Caco-2 (cell line): ENCODE data around the gene SLC38A6. TPM values are rescaled to one million over a fixed set of nuclear protein-coding genes. Genes with fewer than 3 reads are reported as not detected.

Experiments used
- BruUV-seq: library from RNA; stranded (reverse); fragments of 400-500 nt; replicated peaks from 2 replicates; lab custom pipeline; 2021; lab: Mats Ljungman, UMichigan
- CTCF ChIA-PET: fragments of 300-600 bp; sonication (Branson Sonifier 250); formaldehyde crosslinking; loops from one replicate; lab custom pipeline; 2022; ENCODE audit warnings: antibody characterized with exemption; lab: Charles Lee
- POLR2A ChIA-PET: fragments of 300-600 bp; sonication (Branson Sonifier 250); formaldehyde crosslinking; loops from one replicate; lab custom pipeline; 2022; ENCODE audit warnings: antibody characterized with exemption; lab: Charles Lee
- DNase-seq, 2 experiments: peaks; one replicate each; pipeline versions ENCODE4 v3.0.0 to v3.0.0-alpha.2; 2020 to 2022
- H3K27me3 ChIP-seq: replicated peaks from 2 replicates; pipeline ENCODE4 v1.6.0; 2011; ENCODE audit warnings: low read length; ENCODE audit not compliant: control insufficient read depth, insufficient read depth
- H3K36me3 ChIP-seq: 2 replicates; pipeline ENCODE4 v1.5.1; 2011; ENCODE audit warnings: low read length; ENCODE audit not compliant: control insufficient read depth, insufficient read depth
- H3K4me1 ChIP-seq: fragments of 250-450 bp; sonication (Bioruptor Pico); 2 replicates; pipeline ENCODE4 v1.5.1; 2020; ENCODE audit warnings: mild to moderate bottlenecking
- H3K4me3 ChIP-seq: 2 replicates; pipeline ENCODE4 v1.5.1; 2011; ENCODE audit warnings: low read depth, mild to moderate bottlenecking, control low read depth, low read length
- H3K9me3 ChIP-seq: fragments of 250-450 bp; sonication (Bioruptor Pico); 2 replicates; pipeline ENCODE4 v1.5.1; 2020; ENCODE audit warnings: mild to moderate bottlenecking, moderate library complexity
- H3K27ac Mint-ChIP-seq: one replicate; pipeline ENCODE4 v1.8.0; 2022; ENCODE audit warnings: mixed read lengths; ENCODE audit not compliant: unreplicated experiment
- H3K27me3 Mint-ChIP-seq: one replicate; pipeline ENCODE4 v1.8.0; 2022; ENCODE audit warnings: mixed read lengths; ENCODE audit not compliant: insufficient read depth, unreplicated experiment
- H3K36me3 Mint-ChIP-seq: one replicate; pipeline ENCODE4 v1.8.0; 2022; ENCODE audit warnings: mild to moderate bottlenecking, mixed read lengths; ENCODE audit not compliant: insufficient read depth, unreplicated experiment
- H3K4me1 Mint-ChIP-seq: one replicate; pipeline ENCODE4 v1.8.0; 2022; ENCODE audit warnings: low read depth, mixed read lengths; ENCODE audit not compliant: unreplicated experiment
- H3K4me3 Mint-ChIP-seq: one replicate; pipeline ENCODE4 v1.8.0; 2022; ENCODE audit warnings: mild to moderate bottlenecking, moderate library complexity, mixed read lengths; ENCODE audit not compliant: unreplicated experiment
- H3K9me3 Mint-ChIP-seq: one replicate; pipeline ENCODE4 v1.8.0; 2022; ENCODE audit warnings: mixed read lengths; ENCODE audit not compliant: unreplicated experiment
- CTCF ChIP-seq, 2 experiments: fragments of 200-600 bp in 1 of 2; IDR thresholded peaks; 1 replicate in 1 of 2; 2 replicates in 1 of 2; pipeline versions ENCODE4 v1.5.1 to v1.8.0; 2011 to 2022; ENCODE audit warnings: antibody characterized with exemption in 1 of 2, control low read depth in 1 of 2, inconsistent platforms in 1 of 2, low read depth in 1 of 2, low read length in 1 of 2, mild to moderate bottlenecking in 1 of 2, moderate library complexity in 1 of 2; ENCODE audit not compliant: insufficient read depth in 1 of 2, severe bottlenecking in 1 of 2, unreplicated experiment in 1 of 2
- intact Hi-C: fragments of 100-400 bp; cut with micrococcal nuclease; formaldehyde crosslinking; loops from one replicate; pipeline ENCODE4 v1.10.0; 2022; ENCODE audit not compliant: unreplicated experiment
- total RNA-seq: library from RNA; stranded (reverse); gene quantifications from 2 replicates; pipeline ENCODE4 v1.2.3, GENCODE V29; 2022

Gene SLC38A6
- total RNA-seq, 1 experiment from 2014 or later, result 11.5 TPM

- H3K36me3 ChIP-seq, result no peaks in the 10 kb centered on the region
- intact Hi-C loops, result no loop called here
- H3K4me1 ChIP-seq, result no peaks in the 10 kb centered on the region
- CTCF ChIA-PET, result no interaction called here
- no peak overlapping the region for H3K4me3 Mint-ChIP-seq
- no peak for TF ChIP-seq CTCF (IDR thresholded peaks at IDR 0.05; ENCODE audit: insufficient read depth in 1 of 2, low read depth in 1 of 2, low read length in 1 of 2, severe bottlenecking in 1 of 2, unreplicated experiment in 1 of 2)
- no peaks in the 10 kb centered on the region for H3K36me3 Mint-ChIP-seq
- no peaks in the 10 kb centered on the region for H3K27me3 ChIP-seq
- H3K9me3 Mint-ChIP-seq, result peaks cover 14% of the 10 kb centered on the region
- no peaks in the 10 kb centered on the region for H3K9me3 ChIP-seq
- POLR2A ChIA-PET, result no interaction called here
- H3K4me1 Mint-ChIP-seq, result no peaks in the 10 kb centered on the region
- no peaks in the 10 kb centered on the region for H3K27me3 Mint-ChIP-seq
- H3K4me3 ChIP-seq, result no peak overlapping the region
- H3K27ac Mint-ChIP-seq, result no peak overlapping the region
- BruUV-seq, result no TSS peak
- no peak for DNase-seq
These were observed 70.0 kb downstream of the SLC38A6 start for GRCh38 chr14:61051051-61051450.

- Histone ChIP-seq H3K4me3 (no peak overlapping the region), H3K4me1 (no peaks in the 10 kb centered on the region), H3K9me3 (no peaks in the 10 kb centered on the region), H3K27me3 (no peaks in the 10 kb centered on the region), H3K36me3 (no peaks in the 10 kb centered on the region)
- ChIA-PET POLR2A (no interaction called here), CTCF (no interaction called here)
- Mint-ChIP-seq H3K27me3 (no peaks in the 10 kb centered on the region), H3K36me3 (no peaks in the 10 kb centered on the region), H3K4me1 (no peaks in the 10 kb centered on the region), H3K4me3 (no peak overlapping the region), H3K27ac (no peak overlapping the region), H3K9me3 (peaks cover 14% of the 10 kb centered on the region)
- DNase-seq, result no peak
- TF ChIP-seq CTCF (IDR thresholded peaks at IDR 0.05; ENCODE audit: insufficient read depth in 1 of 2, low read depth in 1 of 2, low read length in 1 of 2, severe bottlenecking in 1 of 2, unreplicated experiment in 1 of 2), result no peak
- intact Hi-C loops, result no loop called here
- no TSS peak for BruUV-seq
These were observed 70.6 kb downstream of the SLC38A6 start for GRCh38 chr14:61051621-61052020.

- Histone ChIP-seq H3K27me3 (no peaks in the 10 kb centered on the region), H3K4me1 (no peaks in the 10 kb centered on the region), H3K36me3 (no peaks in the 10 kb centered on the region), H3K9me3 (no peaks in the 10 kb centered on the region), H3K4me3 (no peak overlapping the region)
- DNase-seq, result no peak
- no TSS peak for BruUV-seq
- TF ChIP-seq CTCF (IDR thresholded peaks at IDR 0.05; ENCODE audit: insufficient read depth in 1 of 2, low read depth in 1 of 2, low read length in 1 of 2, severe bottlenecking in 1 of 2, unreplicated experiment in 1 of 2), result no peak
- no peaks in the 10 kb centered on the region for H3K27me3 Mint-ChIP-seq
- H3K27ac Mint-ChIP-seq, result no peak overlapping the region
- H3K4me3 Mint-ChIP-seq, result no peak overlapping the region
- ChIA-PET CTCF (no interaction called here), POLR2A (no interaction called here)
- no peaks in the 10 kb centered on the region for H3K9me3 Mint-ChIP-seq
- intact Hi-C loops, result no loop called here
- H3K36me3 Mint-ChIP-seq, result no peaks in the 10 kb centered on the region
- no peaks in the 10 kb centered on the region for H3K4me1 Mint-ChIP-seq
These were observed 82.4 kb downstream of the SLC38A6 start for GRCh38 chr14:61063461-61063860.
